Progenitor cell of endocrine pancreas (in vitro differentiated cells): ENCODE results near the gene CPSF6. TPM values are rescaled to one million over a fixed set of nuclear protein-coding genes. Genes with fewer than 3 reads are reported as not detected.
A peak's percentile ranks its signal among the peaks of the same experiment; 100 is the strongest.

Experiments
- DNase-seq: peaks from one replicate; pipeline ENCODE4 v3.0.0; 2021; ENCODE audit warnings: low spot score; ENCODE audit not compliant: unreplicated experiment
- H3K27ac Mint-ChIP-seq: 2 replicates; pipeline ENCODE4 v1.8.0; 2021; ENCODE audit warnings: mild to moderate bottlenecking, moderate library complexity, mixed read lengths
- H3K27me3 Mint-ChIP-seq: 2 replicates; pipeline ENCODE4 v1.8.0; 2021; ENCODE audit warnings: mixed read lengths
- H3K36me3 Mint-ChIP-seq: 2 replicates; pipeline ENCODE4 v1.8.0; 2022; ENCODE audit warnings: mixed read lengths; ENCODE audit not compliant: insufficient read depth
- H3K4me1 Mint-ChIP-seq: 2 replicates; pipeline ENCODE4 v1.8.0; 2021; ENCODE audit warnings: low read depth, mixed read lengths
- H3K4me3 Mint-ChIP-seq: 2 replicates; pipeline ENCODE4 v1.8.0; 2021; ENCODE audit warnings: low read depth, mild to moderate bottlenecking, moderate library complexity, mixed read lengths
- H3K9me3 Mint-ChIP-seq: 2 replicates; pipeline ENCODE4 v1.8.0; 2021; ENCODE audit warnings: low read depth, mixed read lengths
- CTCF ChIP-seq: fragments of 200-600 bp; sonication (generic); IDR thresholded peaks from one replicate; pipeline ENCODE4 v1.5.0; 2021; ENCODE audit warnings: antibody characterized with exemption, mild to moderate bottlenecking; ENCODE audit not compliant: unreplicated experiment
- total RNA-seq: library from RNA; stranded (reverse); gene quantifications from 2 replicates; pipeline ENCODE4 v1.2.1, GENCODE V29; 2021

CPSF6 gene
- total RNA-seq, 1 donor from 2014 or later = 156 TPM

- Mint-ChIP-seq H3K9me3 (no peaks in the 10 kb centered on the region), H3K36me3 (no peaks in the 10 kb centered on the region), H3K27me3 (no peaks in the 10 kb centered on the region), H3K27ac (no peak overlapping the region), H3K4me1 (no peaks in the 10 kb centered on the region), H3K4me3 (no peak overlapping the region)
- DNase-seq = peak; percentile 74
- peak; percentile 94 for TF ChIP-seq CTCF
These were observed 51.3 kb downstream of the CPSF6 start for GRCh38 chr12:69290545-69291277.

- H3K4me3 Mint-ChIP-seq = no peak overlapping the region
- no peak for DNase-seq
- no peaks in the 10 kb centered on the region for H3K9me3 Mint-ChIP-seq
- H3K4me1 Mint-ChIP-seq = no peaks in the 10 kb centered on the region
- H3K27ac Mint-ChIP-seq = no peak overlapping the region
- no peaks in the 10 kb centered on the region for H3K36me3 Mint-ChIP-seq
- H3K27me3 Mint-ChIP-seq = no peaks in the 10 kb centered on the region
- peak; percentile 1 for TF ChIP-seq CTCF
These were observed 51.9 kb downstream of the CPSF6 start for GRCh38 chr12:69291278-69291593.

DNA sequence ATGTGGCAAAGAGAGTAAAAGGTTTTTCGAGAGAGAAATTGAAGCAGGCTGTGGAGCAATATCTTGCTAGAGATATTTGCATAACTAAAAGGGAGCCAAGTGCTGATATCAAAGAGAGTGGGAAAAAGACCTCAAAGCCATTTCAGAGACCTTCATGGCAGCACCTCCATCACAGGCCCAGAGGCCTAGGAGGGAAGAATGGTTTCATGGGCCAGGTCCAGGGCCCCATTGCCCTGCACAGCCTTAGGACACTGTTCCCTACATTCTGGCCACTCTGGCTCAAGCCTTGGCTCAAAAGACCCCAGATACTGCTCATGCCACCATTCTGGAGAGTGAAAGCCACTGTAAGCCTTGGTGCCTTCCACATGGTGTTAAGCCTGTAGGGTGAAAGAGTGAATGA, 58.8 kb downstream of the CPSF6 start:
- DNase-seq = no peak
- no peak overlapping the region for H3K27ac Mint-ChIP-seq
- no peak for TF ChIP-seq CTCF
- no peaks in the 10 kb centered on the region for H3K4me1 Mint-ChIP-seq
- peaks cover 8% of the 10 kb centered on the region for H3K9me3 Mint-ChIP-seq
- no peak overlapping the region for H3K4me3 Mint-ChIP-seq
- H3K36me3 Mint-ChIP-seq = peaks cover 2% of the 10 kb centered on the region
- H3K27me3 Mint-ChIP-seq = no peaks in the 10 kb centered on the region

GRCh38 chr12:69298947-69299346, 59.6 kb downstream of the CPSF6 start:
- Mint-ChIP-seq H3K27me3 (no peaks in the 10 kb centered on the region), H3K4me3 (no peak overlapping the region), H3K27ac (no peak overlapping the region), H3K36me3 (peaks cover 2% of the 10 kb centered on the region), H3K9me3 (peaks cover 8% of the 10 kb centered on the region), H3K4me1 (no peaks in the 10 kb centered on the region)
- no peak for DNase-seq
- no peak for TF ChIP-seq CTCF

DNA sequence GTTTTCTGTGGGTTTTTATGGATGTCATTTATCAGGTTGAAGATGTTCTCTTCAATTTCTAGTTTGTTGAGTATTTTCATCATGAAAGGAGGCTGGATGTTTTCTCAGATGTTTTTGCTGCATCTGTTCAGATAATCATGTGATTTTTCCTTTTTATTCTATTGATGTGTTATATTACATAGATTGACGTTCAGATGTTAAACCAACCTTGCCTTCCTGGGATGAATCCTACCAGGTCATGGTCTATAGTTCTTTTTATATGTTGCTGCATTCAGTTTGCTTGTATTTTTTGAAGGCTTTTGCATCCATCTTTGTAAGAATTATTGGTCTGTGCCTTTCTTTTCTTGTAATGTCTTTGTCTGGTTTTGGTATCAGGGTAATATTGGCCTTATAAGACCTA, 64.9 kb downstream of the CPSF6 start:
- Mint-ChIP-seq H3K27me3 (no peaks in the 10 kb centered on the region), H3K9me3 (peaks cover 24% of the 10 kb centered on the region), H3K36me3 (peaks cover 12% of the 10 kb centered on the region), H3K4me1 (no peaks in the 10 kb centered on the region), H3K27ac (no peak overlapping the region), H3K4me3 (no peak overlapping the region)
- TF ChIP-seq CTCF = no peak
- no peak for DNase-seq
